ENCODE measurements around the gene GMDS. TPM values are rescaled to one million over a fixed set of nuclear protein-coding genes. Genes with fewer than 3 reads are reported as not detected.

GMDS gene
- polyA plus RNA-seq, 1 experiment: 7.1 TPM

GRCh38 chr6:2103765-2104523, 141.5 kb downstream of the GMDS start:
- H3K36me3 ChIP-seq (ENCODE audit: control insufficient read depth, insufficient read depth, low read length): no peaks in the 10 kb centered on the region
- POLR2A ChIA-PET: no interaction called here
- H3K4me3 ChIP-seq (ENCODE audit: low read depth, low read length): no peak overlapping the region
- no peaks in the 10 kb centered on the region for H3K27me3 ChIP-seq (ENCODE audit: control insufficient read depth, insufficient read depth, low read length)
- CTCF ChIA-PET: interaction anchor here (0.6 to 1.4 kb wide), 25 partner anchors 9 to 530 kb away, joined by 3 to 22 read pairs (median 4); partner anchors contain the start of gene FOXC1
- peak; percentile 62 for TF ChIP-seq CTCF (IDR thresholded peaks at IDR 0.05; ENCODE audit: insufficient read depth, low read depth, low read length)
- DNase-seq (ENCODE audit: low read depth): peak; percentile 3

- POLR2A ChIA-PET: no interaction called here
- no peaks in the 10 kb centered on the region for H3K36me3 ChIP-seq (ENCODE audit: control insufficient read depth, insufficient read depth, low read length)
- TF ChIP-seq CTCF (IDR thresholded peaks at IDR 0.05; ENCODE audit: insufficient read depth, low read depth, low read length): no peak
- no peak overlapping the region for H3K4me3 ChIP-seq (ENCODE audit: low read depth, low read length)
- no peaks in the 10 kb centered on the region for H3K27me3 ChIP-seq (ENCODE audit: control insufficient read depth, insufficient read depth, low read length)
- no peak for DNase-seq (ENCODE audit: low read depth)
- CTCF ChIA-PET: interaction anchor here (1.0 kb wide), 1 partner anchor 407 kb away, joined by 3 read pairs; no protein-coding TSS in a partner anchor
Measured at GRCh38 chr6:2102966-2103365, 142.4 kb downstream of the GMDS start.

GRCh38 chr6:2102316-2102883, 143.0 kb downstream of the GMDS start:
- H3K27me3 ChIP-seq (ENCODE audit: control insufficient read depth, insufficient read depth, low read length): no peaks in the 10 kb centered on the region
- H3K36me3 ChIP-seq (ENCODE audit: control insufficient read depth, insufficient read depth, low read length): no peaks in the 10 kb centered on the region
- DNase-seq (ENCODE audit: low read depth): no peak
- no peak overlapping the region for H3K4me3 ChIP-seq (ENCODE audit: low read depth, low read length)
- TF ChIP-seq CTCF (IDR thresholded peaks at IDR 0.05; ENCODE audit: insufficient read depth, low read depth, low read length): no peak
- CTCF ChIA-PET: interaction anchor here (1.0 kb wide), 1 partner anchor 406 kb away, joined by 3 read pairs; no protein-coding TSS in a partner anchor
- POLR2A ChIA-PET: no interaction called here

GRCh38 chr6:2101213-2101612, 144.2 kb downstream of the GMDS start:
- Histone ChIP-seq H3K4me3 (ENCODE audit: low read depth, low read length) (no peak overlapping the region), H3K27me3 (ENCODE audit: control insufficient read depth, insufficient read depth, low read length) (no peaks in the 10 kb centered on the region), H3K36me3 (ENCODE audit: control insufficient read depth, insufficient read depth, low read length) (no peaks in the 10 kb centered on the region)
- POLR2A ChIA-PET: no interaction called here
- no peak for TF ChIP-seq CTCF (IDR thresholded peaks at IDR 0.05; ENCODE audit: insufficient read depth, low read depth, low read length)
- no peak for DNase-seq (ENCODE audit: low read depth)
- CTCF ChIA-PET: no interaction called here

GRCh38 chr6:2099870-2100269, 145.5 kb downstream of the GMDS start:
- no peak for DNase-seq (ENCODE audit: low read depth)
- Histone ChIP-seq H3K36me3 (ENCODE audit: control insufficient read depth, insufficient read depth, low read length) (no peaks in the 10 kb centered on the region), H3K4me3 (ENCODE audit: low read depth, low read length) (no peak overlapping the region), H3K27me3 (ENCODE audit: control insufficient read depth, insufficient read depth, low read length) (no peaks in the 10 kb centered on the region)
- ChIA-PET POLR2A (no interaction called here), CTCF (no interaction called here)
- no peak for TF ChIP-seq CTCF (IDR thresholded peaks at IDR 0.05; ENCODE audit: insufficient read depth, low read depth, low read length)

Measured in BJ (cell line).